Lower leg skin (tissue), 4 donors: ENCODE data around the gene ARNT2. TPM values are rescaled to one million over a fixed set of nuclear protein-coding genes. Genes with fewer than 3 reads are reported as not detected.
"Not testable (repeated sequence)": the region's sequence is repeated elsewhere in the genome, so short reads cannot be mapped to it uniquely, and the experiment has no call there.

Source experiments
- DNase-seq, 2 donors: peaks; one replicate each; pipeline ENCODE4 v3.0.0-alpha.2; 2019; ENCODE audit warnings: low spot score in 2 of 2
- H3K4me3 ChIP-seq: fragments of 200-600 bp; sonication (generic); 2 replicates; pipeline ENCODE4 v1.5.1; 2017; ENCODE audit warnings: mild to moderate bottlenecking, low read depth; ENCODE audit not compliant: poor library complexity, severe bottlenecking
- POLR2A ChIP-seq, 2 donors: fragments of 450-650 bp; IDR thresholded peaks; one replicate each; pipeline ENCODE4 v1.6.1; 2016 to 2017; ENCODE audit warnings: antibody characterized with exemption in 2 of 2, mild to moderate bottlenecking in 1 of 2, moderate library complexity in 1 of 2
- WGBS, 2 donors: methylation state at CpG; one replicate each; pipeline ENCODE4 v1.1.5; 2018; 5-methylcytosine and 5-hydroxymethylcytosine counted together
- intact Hi-C: fragments of 100-400 bp; cut with DNase I; formaldehyde crosslinking; loops from one replicate; pipeline ENCODE4 v1.15.0; 2023; ENCODE audit warnings: low total_unique reads
- total RNA-seq, 4 donors: library from RNA; depleted of rRNA; stranded (reverse); fragments of >200 nt; gene quantifications; one replicate each; pipeline ENCODE4 v1.1.0, GENCODE V29; 2016
- TF ChIP-seq, protein P1 (sequence below), 3 donors: fragments of 450-650 bp; IDR thresholded peaks; one replicate each; pipeline ENCODE4 v1.5.1; 2016; ENCODE audit warnings: antibody characterized with exemption in 3 of 3, mild to moderate bottlenecking in 3 of 3, moderate library complexity in 2 of 3

Gene ARNT2
- total RNA-seq, 4 donors from 2014 or later, result 1.7 to 8.7 (median 3.0) TPM

DNA sequence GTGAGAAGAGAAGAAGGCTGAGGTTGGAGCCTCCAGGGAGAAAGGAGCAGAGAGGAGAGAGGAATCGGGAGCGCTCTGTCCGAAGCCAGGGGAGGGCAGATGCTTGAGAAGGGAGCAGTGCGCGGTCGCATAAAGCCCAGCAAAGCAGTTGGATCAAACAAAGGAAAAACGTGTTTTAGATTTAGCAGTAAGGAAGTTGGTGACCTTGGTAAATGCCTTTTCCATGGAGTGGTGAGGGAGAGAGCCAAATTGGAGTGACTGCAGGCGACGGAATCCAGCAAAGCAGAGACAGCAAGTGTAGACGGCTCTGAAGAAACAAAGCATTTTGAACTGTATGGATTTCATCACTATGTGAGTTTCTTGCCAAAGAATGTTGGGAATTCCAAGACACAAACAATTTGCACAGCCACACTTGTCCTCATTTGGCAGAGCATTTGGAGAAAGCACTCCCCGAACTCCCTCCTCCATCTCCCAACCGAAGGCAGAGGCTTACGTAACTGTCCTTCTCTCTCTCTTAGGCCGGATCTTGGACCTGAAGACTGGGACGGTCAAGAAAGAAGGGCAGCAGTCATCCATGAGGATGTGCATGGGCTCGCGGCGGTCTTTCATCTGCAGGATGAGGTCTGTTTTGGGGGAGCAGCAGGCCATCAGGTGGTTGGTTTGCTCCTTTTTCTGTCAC, 103.6 kb downstream of the ARNT2 start:
- peak in 1 of 2 donors; percentile 34 for DNase-seq
- intact Hi-C loops, result no loop called here
- H3K4me3 ChIP-seq, result no peak overlapping the region
- WGBS, 2 donors, result 55 to 58% methylated on average over 18 of the region's 18 CpGs
- TF ChIP-seq, protein P1, sequence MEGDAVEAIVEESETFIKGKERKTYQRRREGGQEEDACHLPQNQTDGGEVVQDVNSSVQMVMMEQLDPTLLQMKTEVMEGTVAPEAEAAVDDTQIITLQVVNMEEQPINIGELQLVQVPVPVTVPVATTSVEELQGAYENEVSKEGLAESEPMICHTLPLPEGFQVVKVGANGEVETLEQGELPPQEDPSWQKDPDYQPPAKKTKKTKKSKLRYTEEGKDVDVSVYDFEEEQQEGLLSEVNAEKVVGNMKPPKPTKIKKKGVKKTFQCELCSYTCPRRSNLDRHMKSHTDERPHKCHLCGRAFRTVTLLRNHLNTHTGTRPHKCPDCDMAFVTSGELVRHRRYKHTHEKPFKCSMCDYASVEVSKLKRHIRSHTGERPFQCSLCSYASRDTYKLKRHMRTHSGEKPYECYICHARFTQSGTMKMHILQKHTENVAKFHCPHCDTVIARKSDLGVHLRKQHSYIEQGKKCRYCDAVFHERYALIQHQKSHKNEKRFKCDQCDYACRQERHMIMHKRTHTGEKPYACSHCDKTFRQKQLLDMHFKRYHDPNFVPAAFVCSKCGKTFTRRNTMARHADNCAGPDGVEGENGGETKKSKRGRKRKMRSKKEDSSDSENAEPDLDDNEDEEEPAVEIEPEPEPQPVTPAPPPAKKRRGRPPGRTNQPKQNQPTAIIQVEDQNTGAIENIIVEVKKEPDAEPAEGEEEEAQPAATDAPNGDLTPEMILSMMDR (IDR thresholded peaks at IDR 0.05), result no peak
- TF ChIP-seq POLR2A (IDR thresholded peaks at IDR 0.05), result no peak

GRCh38 chr15:80508783-80509182, 104.6 kb downstream of the ARNT2 start:
- DNase-seq, result no peak
- 83 to 95% methylated on average over 4 of the region's 4 CpGs for WGBS, 2 donors
- no peak overlapping the region for H3K4me3 ChIP-seq
- TF ChIP-seq, protein P1 (IDR thresholded peaks at IDR 0.05), result no peak
- no peak for TF ChIP-seq POLR2A (IDR thresholded peaks at IDR 0.05)
- intact Hi-C loops, result no loop called here

GRCh38 chr15:80509800-80510199, 105.6 kb downstream of the ARNT2 start:
- TF ChIP-seq, protein P1 (IDR thresholded peaks at IDR 0.05), result no peak
- intact Hi-C loops, result no loop called here
- 88 to 94% methylated on average over 5 of the region's 5 CpGs for WGBS, 2 donors
- no peak overlapping the region for H3K4me3 ChIP-seq
- no peak for DNase-seq

- intact Hi-C loops, H3K4me3 ChIP-seq, DNase-seq: not testable (repeated sequence)
- 97% methylated on average over 4 of the region's 4 CpGs for WGBS, 2 donors
Observed at GRCh38 chr15:80510985-80511384, 106.8 kb downstream of the ARNT2 start.

GRCh38 chr15:80512726-80513660, 108.8 kb downstream of the ARNT2 start:
- WGBS, 2 donors, result 77 to 86% methylated on average over 4 of the region's 4 CpGs
- intact Hi-C loops, result no loop called here
- TF ChIP-seq, protein P1 (IDR thresholded peaks at IDR 0.05), result no peak
- TF ChIP-seq POLR2A (IDR thresholded peaks at IDR 0.05), result no peak
- DNase-seq, result peak in 1 of 2 donors; percentile 43
- no peak overlapping the region for H3K4me3 ChIP-seq

DNA sequence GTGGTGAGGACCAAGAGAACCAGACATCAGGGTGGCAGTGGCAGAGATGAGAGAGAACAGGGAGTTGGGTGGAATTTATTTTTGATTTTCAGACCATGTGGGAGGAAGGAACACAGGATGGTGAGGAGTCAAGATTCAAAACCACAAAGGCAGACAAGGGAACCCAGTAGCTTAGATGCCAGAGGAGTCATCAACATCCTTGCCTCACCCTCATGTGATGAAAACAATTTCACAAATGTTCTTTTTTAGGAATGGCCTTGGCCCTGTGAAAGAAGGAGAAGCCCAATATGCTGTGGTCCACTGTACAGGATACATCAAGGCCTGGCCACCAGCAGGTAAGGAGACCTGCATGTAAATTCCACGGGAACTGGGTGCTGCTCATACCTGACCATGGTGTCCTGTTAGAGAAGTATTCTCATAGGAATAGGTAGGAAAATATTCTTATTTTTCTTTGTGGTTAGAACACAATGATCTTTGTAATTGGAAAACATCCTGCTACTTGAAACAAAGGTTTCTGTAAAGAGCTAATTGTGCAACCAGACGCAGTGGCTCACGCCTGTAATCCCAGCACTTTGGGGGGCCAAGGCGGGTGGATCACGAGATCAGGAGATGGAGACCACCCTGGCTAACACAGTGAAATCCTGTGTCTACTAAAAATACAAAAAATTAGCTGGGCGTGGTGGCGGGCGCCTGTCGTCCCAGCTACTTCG, 110.0 kb downstream of the ARNT2 start:
- peak in 1 of 2 donors; percentile 53 for DNase-seq
- TF ChIP-seq POLR2A (IDR thresholded peaks at IDR 0.05), result no peak
- TF ChIP-seq, protein P1 (IDR thresholded peaks at IDR 0.05), result no peak

More for the DNA sequence above, 110.0 kb downstream of the ARNT2 start:
- WGBS, 2 donors, result 81 to 86% methylated on average over 10 of the region's 10 CpGs
- no peak overlapping the region for H3K4me3 ChIP-seq
- intact Hi-C loops, result no loop called here
